IMR-90 (cell line): ENCODE results near the gene CRCP.

ENCODE experiments used
- CEBPB ChIP-seq: IDR thresholded peaks from 2 replicates; pipeline ENCODE4 v1.6.1; 2012; ENCODE audit warnings: low read depth, low read length, improper control_type of control experiment
- CHD1 ChIP-seq: IDR thresholded peaks from 2 replicates; pipeline ENCODE4 v1.6.1; 2012; ENCODE audit warnings: low read depth, low read length, improper control_type of control experiment
- MAFK ChIP-seq: IDR thresholded peaks from 2 replicates; pipeline ENCODE4 v1.6.1; 2012; ENCODE audit warnings: low read depth, low read length, improper control_type of control experiment
- MAZ ChIP-seq: IDR thresholded peaks from 2 replicates; pipeline ENCODE4 v1.6.1; 2012; ENCODE audit warnings: low read depth, mild to moderate bottlenecking, low read length, improper control_type of control experiment, moderate library complexity, borderline replicate concordance
- MXI1 ChIP-seq: IDR thresholded peaks from 2 replicates; pipeline ENCODE4 v1.6.1; 2012; ENCODE audit warnings: low read depth, mild to moderate bottlenecking, low read length, moderate library complexity, borderline replicate concordance
- POLR2A ChIP-seq: IDR thresholded peaks from 2 replicates; pipeline ENCODE4 v1.6.1; 2012; ENCODE audit warnings: mild to moderate bottlenecking, low read depth, low read length
- RAD21 ChIP-seq: IDR thresholded peaks from 2 replicates; pipeline ENCODE4 v1.6.1; 2012; ENCODE audit warnings: low read length, improper control_type of control experiment
- RCOR1 ChIP-seq: IDR thresholded peaks from 2 replicates; pipeline ENCODE4 v1.6.1; 2012; ENCODE audit warnings: mild to moderate bottlenecking, low read length, improper control_type of control experiment; ENCODE audit not compliant: insufficient replicate concordance
- RFX5 ChIP-seq: IDR thresholded peaks from 2 replicates; pipeline ENCODE4 v1.8.0; 2012; ENCODE audit warnings: low read depth, mild to moderate bottlenecking, low read length, moderate library complexity
- SMC3 ChIP-seq: fragments of 150-350 bp; IDR thresholded peaks from 2 replicates; pipeline ENCODE4 v1.6.1; 2016; ENCODE audit warnings: low read depth, mild to moderate bottlenecking, antibody characterized with exemption, low read length, moderate library complexity
- TF ChIP-seq, protein P1 (sequence below): conservative IDR thresholded peaks from 2 replicates; pipeline ENCODE4 v1.5.1; 2012; ENCODE audit warnings: mild to moderate bottlenecking, low read depth, low read length, improper control_type of control experiment

DNA sequence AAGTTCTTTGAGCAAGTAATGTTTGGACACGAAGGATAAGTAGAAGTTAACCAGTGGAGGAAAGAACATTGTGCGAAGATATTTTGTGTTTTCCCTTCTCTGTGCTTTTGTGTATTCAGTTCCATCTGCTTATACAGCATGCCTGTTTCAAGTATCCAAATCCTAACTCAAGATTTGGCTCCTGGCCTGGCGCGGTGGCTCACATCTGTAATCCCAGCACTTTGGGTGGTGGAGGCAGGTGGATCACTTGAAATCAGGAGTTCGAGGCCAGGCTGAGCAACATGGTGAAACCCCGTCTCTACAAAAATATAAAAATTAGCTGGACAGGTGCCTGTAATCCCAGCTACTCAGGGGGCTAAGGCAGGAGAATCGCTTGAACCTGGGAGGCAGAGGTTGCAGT is 49.7 kb downstream of the CRCP start:
- TF ChIP-seq RFX5 (no peak), POLR2A (no peak), SMC3 (no peak), CEBPB (no peak), MXI1 (no peak), MAFK (no peak), RAD21 (no peak), MAZ (no peak), CHD1 (no peak), RCOR1 (no peak)
- TF ChIP-seq, protein P1, sequence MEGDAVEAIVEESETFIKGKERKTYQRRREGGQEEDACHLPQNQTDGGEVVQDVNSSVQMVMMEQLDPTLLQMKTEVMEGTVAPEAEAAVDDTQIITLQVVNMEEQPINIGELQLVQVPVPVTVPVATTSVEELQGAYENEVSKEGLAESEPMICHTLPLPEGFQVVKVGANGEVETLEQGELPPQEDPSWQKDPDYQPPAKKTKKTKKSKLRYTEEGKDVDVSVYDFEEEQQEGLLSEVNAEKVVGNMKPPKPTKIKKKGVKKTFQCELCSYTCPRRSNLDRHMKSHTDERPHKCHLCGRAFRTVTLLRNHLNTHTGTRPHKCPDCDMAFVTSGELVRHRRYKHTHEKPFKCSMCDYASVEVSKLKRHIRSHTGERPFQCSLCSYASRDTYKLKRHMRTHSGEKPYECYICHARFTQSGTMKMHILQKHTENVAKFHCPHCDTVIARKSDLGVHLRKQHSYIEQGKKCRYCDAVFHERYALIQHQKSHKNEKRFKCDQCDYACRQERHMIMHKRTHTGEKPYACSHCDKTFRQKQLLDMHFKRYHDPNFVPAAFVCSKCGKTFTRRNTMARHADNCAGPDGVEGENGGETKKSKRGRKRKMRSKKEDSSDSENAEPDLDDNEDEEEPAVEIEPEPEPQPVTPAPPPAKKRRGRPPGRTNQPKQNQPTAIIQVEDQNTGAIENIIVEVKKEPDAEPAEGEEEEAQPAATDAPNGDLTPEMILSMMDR = no peak
